ENCODE measurements around the gene SNAI3.

The SNAI3 gene

DNA sequence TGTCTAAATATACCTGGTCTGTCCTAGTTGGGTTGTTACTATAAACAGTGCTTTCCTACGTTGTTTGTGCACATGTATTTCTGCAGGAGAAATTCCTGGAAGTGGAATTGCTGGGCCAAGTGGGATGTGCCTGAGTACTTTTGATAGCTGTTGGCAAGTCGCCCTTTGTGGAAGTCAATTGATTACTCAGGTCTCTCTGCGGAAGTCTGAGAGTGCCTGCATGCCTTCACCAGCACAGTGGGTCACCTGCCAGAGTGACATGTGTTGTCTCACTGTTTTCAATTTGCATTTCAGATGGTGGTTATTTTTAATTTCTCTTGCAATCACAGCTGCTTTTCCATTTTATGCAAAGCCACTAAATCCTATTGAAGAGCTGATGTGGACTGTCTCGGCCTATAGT is 21.2 kb downstream of the SNAI3 start:
- no peak for DNase-seq

DNA sequence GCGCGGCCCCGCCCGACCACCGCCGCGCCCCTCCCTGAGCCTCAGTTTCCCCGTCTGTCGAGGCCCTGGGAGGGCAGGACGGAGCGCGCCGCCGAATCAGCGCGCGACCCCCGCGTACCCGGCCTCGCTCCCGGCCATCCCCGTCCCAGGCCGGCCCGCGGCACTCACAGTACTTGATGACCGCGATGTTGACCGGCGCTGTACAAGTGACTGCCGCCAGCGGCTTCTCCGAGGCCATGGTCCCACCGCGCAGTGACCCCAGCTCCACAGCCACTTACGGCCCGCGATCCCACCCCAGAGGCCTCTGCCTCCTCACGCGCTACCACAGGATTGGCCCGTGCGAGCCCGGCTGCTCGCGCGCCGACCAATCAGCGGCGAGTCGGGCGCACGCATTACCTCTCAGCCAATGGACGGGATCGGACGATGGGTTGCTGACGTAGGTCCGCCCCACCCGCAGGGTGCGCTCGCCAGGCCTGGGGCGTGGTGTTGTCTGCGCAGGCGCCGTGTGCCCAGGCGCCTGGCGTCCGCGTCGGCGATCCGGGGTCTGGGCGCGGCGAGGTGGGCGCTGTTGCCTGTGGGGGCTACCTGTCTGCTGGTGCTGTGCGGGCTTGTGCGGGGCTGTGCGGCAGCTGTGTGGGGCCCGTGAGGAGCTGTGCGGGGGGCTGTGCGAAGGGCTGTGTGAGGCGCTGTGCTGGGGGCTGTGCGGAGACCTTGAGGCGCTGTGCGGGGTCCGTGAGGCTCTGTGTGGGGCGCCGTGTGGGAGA is 23.3 kb downstream of the SNAI3 start, which contains the start of gene MVD:
Gene MVD, minus strand, starts transcription at position 249 of the 764 bp plus-strand sequence. Its CDS starts 11 bp downstream, at position 238.
- peak; percentile 80 for DNase-seq

DNA sequence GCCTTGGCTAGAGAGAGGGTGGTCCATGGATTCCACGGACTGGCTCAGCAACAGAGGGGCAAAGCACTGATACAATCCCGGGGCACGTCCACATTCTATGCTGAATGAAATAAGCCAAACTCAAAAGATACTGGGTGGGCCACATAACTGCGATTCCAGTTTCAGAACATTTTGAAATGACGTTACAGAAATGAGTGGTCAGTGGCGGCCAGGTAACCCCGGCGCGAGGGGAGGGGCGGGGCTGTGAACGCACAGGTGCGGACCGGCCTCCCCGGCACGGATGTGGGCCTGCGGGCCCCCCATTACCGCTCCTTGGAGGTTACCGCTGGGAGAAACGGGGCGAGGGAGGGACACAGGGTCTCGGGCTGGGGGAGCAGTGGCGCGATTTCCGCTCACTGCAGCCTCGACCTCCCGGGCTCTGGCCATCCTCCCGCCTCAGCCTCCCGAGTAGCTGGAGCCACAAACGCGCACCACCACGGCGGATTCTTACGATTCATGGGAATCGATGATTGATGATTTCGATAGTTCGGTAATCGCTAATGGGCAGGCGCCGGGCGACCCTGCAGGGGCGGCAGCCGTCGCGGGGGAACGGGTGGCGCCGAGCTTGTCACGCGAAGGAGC is 24.0 kb downstream of the SNAI3 start:
- DNase-seq: no peak

DNA sequence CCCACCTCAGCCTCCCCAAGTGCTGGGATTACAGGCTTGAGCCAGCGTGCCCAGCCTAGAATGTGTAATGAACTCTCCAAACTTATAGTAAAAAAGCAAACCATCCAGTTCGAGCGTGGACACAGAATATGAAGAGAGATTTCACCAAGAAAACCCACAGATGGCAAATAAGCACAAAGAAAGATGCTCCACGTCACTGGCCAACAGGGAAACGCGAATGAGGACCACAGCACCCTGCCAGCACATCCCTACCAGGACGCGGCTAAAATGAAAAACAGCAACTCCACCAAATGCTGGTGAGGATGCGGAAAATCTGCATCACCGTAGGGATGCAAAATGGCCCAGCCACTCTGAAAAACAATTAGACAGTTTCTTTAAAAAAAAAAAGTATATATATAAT is 24.8 kb downstream of the SNAI3 start:
- DNase-seq: no peak

DNA sequence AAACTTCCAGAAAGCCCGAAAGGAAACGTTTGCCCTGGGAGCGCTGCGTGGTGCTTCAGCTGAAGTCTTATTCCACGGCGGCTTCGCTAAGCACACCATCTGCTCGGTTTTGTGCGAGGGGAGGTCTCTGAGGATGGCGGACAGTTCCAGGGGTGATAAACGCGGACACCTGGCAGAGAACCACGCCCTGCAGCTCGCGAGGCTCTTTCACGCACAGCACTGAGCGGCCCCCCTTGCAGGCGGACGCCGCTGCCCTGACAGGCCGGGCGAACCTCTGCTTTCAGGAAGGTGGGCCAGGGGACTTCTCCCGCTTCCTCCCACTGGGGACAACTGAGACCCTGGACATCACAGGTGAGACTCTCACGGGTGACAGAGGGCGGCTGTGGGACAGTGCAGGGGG is 27.1 kb downstream of the SNAI3 start:
- no peak for DNase-seq

DNA sequence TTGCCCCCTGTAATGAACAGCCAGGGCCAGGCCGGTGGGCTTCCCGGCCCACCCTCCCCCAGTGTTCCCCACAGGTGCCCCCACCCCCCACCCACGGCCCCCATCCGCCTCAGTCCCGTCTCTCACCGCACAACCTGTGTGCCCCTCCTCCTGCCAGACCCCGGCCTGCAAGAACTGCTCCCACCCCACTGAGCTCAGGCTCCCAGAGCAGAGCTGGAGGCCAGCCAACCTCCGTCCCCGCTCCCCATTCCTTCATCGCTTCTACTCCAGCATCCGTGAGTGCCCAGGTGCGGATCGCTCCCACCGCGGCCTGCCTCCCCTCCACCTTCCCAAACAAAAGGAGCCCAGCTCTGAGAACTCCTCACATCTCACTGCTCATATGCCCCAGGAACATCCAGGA is 27.6 kb downstream of the SNAI3 start:
- no peak for DNase-seq

DNA sequence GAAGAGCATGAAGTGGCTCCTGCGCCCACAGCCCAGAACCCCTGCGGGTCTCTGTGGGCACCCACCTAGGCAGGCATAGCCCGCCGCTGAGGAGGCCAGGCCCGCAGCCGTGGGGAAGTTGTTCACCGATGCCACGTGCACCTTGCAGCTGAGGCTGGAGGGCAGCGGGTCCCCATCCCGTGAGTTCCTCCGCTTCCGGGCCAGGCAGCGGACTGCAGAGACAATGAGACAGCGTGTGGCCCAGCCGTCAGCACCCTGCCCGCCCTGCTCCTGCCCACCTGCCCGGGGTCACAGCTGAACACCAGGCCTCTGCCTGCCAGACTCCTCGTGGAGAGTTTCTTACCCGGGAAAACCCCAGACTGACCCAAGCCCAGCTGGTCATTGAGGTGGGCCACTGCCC is 28.9 kb downstream of the SNAI3 start:
- no peak for DNase-seq

DNA sequence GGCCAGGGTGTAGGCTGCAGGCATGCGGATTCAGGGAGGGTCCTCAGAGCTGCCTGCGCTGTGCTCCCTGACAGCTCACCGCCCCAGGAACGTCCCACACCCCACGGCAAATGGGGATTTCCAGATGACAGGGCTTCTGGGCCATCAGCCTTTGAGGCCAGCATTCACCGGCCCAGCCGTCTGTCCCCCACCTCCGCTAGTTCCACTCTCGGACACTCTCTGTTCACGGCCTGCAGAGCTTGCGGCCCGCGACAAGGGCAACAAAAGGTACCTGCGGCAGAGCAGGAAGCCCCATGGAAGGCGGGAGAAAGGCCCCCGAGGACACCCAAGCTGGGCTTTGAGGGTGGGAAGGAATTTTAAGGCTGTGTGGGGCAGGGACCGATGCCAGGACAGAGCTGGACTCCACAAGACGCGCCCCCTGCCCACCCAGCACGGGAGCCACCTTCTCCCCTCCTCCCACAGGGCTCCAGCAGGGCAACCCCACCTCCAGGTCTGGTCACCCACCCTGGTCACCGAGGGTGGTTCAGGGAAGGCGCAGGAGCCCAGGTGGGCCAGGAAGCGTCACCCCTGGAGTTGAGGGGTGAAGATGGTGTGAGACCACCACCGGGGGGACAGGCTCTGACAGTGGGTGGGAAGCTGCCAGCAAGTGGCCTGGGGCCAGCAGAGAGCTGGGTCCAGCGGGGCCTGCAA is 29.9 kb downstream of the SNAI3 start:
- DNase-seq: no peak

DNA sequence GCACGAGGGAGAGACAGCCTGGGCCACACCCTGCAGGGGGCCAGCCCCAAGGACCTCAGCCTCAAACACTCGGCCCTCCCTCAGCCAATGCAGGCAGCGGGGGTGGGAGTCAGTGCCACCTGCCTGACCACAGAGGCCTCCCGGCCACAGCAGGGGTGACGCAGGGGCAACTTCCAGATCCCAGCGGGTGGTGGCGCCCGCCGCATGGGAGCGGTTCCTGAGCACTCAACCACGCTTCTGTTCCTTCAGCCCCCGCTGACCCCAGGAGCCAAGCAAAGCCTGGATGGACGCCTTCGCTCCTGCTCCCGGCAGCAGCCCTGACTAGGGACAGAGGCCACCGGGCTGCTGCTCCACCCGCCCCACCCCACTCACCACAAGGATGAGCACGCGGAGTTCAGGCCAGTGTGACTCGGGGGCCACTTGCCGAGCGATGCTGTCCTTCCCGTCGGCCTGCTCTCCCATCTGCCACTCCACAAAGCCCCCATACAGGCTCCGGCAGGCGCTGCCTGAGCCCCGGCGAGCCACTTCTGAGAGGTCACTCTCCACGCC is 30.5 kb downstream of the SNAI3 start:
- no peak for DNase-seq

DNA sequence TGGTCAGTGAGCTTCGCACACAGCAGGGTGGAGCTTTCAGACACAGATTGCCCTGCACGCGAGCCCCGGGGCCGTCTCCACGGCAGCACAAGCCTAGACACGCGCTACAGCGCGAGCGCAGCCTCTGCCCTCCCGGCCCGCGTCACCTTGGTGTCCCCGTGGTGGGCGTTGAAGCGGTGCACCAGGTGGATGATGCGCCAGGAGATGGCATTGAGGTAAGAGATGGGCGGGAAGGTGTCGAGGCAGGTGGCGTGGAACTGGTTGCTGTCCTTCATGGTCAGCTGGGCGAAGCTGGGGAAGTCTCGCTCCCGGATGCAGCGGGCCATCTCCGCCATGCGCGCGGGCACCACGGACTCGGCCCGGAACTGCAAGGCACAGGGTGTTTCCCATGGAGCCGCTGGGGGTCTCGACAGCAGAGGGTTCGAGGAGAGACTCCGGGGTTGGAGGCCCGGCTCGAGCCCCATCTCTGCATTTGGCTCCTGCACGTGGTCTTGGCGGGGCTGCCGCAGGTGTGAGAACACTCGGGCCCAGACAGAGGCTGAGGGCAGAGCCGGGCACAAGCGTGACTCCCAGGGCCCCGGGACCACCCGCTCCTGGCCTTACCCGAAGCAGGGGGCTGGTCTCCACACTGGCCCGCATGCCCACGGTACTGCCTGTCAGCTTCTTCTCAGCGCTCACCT is 31.1 kb downstream of the SNAI3 start:
- DNase-seq: no peak

DNA sequence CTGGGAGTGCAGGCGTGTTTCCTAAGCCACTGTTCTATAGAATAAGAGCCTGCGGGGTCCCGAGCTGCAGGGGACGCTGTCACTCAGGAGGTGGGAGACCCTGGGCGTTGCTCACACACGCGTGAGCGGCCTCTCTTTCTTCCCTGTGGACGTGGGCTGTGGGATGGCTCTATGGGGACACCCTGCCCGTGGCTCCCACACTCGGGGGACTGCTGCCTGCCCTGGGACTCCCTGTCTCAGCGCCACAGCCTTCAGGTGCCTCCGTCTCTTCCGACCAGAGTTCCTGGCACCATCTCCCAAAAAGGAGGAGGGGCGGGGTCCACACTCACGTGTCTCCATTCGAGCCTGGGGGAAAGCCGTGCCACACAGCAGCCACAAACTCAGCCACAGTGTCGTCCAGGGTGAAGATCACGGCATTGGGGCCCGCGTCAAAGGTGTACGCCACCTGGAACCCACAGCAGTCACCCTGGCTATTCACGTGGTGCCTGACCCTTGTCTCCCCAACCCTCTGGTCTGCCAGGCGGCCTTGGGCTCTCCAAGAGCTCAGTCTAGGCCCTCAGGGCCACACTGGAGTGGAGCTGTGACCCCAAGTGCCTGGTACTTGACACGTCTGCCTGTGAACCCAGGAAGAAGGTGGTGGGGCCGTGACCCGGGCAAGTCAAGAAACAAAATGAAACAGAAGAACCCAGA is 31.8 kb downstream of the SNAI3 start:
- no peak for DNase-seq

DNA sequence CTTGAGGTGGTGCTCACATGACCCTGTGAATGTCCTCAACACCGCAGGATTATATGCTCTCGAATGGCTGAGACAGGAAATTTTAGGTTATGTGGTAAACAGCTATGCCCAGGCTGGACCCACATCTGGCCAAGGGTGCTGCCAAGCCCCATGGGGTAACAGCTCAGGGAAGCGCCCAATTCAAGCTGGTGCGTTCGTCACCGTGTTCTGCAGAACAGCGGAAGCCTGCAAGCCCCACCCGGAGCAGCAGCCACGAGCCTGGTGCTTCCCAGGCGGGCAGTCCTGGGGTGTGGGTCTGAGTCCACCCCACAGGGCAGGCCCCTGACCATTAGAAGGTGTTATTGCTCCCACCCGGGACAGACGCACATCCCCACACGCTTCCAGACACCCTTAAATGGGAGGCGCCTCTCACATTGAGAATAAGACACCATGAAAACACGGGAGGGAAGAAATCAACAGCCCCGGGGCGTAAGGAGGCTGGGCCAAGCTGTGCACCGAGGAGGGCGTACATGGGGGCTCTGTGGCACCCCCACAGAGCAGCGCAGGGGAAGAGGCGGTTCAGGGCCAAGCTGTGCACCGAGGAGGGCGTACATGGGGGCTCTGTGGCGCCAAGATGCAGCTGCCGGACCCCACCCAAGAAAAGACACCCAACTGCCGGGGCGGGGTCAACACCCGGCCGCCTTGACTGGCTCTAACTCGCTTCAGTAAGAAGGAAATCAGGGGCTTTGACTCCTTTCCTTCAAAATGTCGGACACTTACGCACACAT is 32.5 kb downstream of the SNAI3 start:
- DNase-seq: no peak

DNA sequence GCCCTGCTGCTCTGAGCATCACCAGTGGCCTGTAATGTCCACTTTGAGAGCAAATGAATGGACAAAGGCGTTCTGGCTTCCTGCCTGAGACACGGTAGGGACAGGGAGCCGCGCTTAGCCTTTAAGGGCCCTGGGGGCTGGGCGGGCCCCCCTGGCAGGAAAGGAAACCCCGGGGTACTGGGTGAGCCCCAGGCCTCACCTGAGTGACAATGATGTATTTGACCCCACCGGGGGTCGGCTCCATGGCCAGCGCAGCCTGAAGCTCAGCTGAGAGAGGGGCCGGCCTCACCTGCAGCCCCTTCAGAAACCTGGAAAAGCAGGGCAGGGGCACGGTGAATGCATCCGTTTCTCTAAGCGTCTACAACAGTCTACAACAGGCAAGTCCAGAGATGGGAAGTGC is 33.2 kb downstream of the SNAI3 start:
- DNase-seq: no peak

DNA sequence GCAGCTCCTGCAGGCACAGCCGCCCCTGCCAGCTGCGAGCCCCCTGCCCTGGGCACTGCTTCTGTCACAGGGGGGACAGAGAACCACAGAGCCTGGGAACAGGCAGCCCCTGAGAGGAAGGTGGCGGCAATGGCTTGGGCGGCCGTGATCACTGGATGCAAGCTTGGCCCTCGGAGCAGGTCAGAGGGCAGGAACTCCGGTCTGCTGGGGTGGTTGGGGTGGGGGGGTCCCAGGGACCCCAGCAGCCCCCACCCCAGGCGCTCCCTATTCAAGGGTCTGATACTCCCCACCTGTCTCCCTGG is 33.6 kb downstream of the SNAI3 start:
- no peak for DNase-seq

DNA sequence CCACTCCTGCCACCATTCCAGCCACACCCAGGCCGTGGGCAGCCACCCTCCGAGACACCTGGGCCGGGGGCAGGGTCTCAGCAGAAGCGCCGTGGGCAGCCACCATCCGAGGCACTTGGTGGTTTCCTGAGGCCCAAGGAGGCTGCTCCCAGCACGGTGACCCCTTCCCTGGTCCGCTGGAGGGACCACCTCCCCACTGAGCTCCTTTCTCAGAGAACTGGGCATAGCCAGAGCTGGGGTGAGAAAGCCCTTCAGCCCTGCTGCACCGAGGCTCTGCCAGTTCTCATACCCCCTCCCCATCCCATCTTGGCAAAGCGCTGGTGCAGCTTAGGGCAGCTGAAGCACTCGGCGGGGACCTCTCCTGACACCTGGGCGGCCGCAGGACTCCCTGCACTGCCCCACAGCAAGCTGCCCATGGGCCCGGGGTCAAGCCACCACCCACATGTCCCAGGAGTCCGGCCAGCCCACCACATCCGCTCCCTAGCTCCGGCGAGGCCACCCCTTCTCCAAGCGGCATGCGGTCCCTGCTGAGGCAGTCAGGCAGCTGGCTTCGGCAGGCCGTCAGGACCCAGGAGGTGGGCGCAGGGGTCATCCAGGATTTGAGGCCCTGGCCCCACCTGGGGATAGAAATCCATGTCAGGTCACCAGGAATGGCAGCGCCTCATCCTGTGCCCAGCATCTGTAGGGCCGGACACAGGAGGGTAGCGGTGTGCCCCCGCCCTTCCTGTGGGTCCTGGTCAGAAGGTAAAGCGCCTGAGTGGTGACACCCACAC is 34.1 kb downstream of the SNAI3 start:
- DNase-seq: no peak

DNA sequence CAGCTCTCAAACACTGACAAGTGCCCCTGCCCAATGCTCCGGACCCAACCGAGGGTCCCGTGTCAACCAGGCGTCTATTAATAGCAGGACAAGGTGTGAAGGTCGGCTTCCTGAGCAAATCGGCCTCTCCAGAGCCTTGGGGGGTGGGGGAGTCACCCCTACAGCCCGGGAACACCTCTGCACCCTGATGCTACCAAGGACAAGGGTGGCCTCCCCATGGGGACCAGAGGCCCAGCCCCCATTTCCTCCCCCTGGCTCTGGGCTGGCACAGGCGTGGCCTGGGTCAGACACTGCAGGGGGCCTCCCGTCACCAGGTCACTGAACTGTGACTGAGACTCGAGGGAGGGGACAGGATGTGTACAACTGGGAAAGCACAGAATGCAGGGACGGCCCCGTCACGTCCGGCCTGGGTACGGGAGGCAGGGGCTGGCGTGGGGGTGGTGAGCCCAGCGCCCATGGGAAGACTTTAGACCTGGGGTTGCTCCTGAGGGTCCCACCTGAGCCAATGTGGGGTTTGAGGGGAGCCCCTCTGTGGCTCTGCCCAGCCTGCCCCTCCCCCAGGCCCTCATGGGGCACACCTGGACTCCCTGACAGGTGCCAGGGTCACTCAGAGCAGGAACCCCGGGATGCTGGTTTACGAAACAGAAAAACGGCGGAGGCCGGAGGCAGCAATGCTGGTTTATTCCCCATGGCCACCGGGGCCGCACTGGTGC is 34.9 kb downstream of the SNAI3 start:
- no peak for DNase-seq

DNA sequence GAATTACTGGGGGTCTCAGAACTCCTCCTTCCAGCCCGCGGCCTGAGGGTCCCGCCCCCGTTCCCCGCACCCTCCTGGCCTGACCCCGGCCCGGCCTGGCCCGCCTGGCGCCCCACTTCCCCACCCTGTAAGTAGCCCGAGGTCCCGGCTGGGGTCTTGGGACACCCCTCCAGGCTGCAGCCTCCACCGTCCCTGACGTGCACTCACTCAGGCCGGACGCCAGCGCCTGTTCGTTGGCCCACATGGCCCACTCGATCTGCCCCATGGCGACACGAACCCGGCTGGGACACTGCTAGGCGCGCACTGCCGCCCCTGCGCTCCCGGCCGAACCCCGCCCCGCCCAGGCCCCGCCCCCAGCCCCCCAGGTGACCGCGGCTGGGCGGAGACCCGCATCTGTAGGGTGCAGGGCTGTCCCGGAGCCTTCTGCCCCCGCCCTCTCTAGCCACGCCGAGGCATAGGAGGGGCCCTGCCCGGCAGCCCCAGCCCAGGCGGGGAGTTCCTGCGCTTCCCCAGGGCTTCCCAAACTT is 35.5 kb downstream of the SNAI3 start, which contains the start of gene CYBA:
Gene CYBA, minus strand, starts transcription at position 305 of the 527 bp plus-strand sequence. Its CDS starts 40 bp downstream, at position 265.
- DNase-seq: no peak

DNA sequence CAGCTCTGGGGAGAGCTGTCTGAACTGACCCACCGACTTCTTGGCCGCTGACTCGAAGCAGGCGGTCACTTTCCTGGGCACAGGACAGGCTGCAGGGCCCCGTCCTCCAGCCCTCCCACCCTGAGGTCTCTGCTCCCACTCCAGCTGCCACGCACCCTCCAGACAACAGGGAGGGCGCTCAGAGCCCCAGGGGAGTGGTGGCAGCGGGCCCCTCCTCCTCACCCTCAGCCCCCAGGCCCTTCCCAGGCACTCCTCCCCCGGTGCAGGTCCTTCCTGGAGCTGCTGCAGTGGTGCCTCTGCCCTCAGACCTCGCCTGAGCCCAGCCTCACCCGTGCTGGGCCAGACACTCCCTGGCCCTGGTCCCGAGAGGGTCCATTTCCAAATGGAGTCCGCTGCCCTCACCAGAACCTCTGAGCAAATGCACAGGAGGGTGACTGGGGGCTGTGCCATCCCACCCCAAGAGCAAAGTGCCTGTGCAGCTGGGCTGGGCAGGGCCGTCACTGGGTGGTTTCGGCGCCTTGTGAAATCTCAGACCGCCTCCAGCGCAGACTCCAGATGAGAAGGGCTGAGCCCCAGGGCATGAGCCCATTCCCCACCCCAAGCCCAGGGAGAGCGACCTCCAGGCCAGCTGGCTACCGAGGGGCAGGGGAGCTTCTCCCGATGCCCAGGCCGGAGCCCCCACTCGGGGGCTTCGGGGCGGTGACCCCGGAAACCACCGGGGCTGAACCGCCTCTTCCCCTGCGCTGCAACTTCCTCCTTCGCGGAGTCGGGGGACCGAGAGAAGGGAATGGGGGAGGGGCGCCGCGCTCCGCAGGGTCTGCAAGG is 36.2 kb downstream of the SNAI3 start:
- no peak for DNase-seq
